Hematopoietic multipotent progenitor cell treated with erythropoietin and hydrocortisone succinate and interleukin-3 and kit ligand, for 4 days (in vitro differentiated cells): ENCODE measurements around the gene CANT1.
"Not testable (repeated sequence)": the region's sequence is repeated elsewhere in the genome, so short reads cannot be mapped to it uniquely, and the experiment has no call there.

ENCODE experiments used
- DNase-seq: peaks from one replicate; pipeline ENCODE4 v3.0.0-alpha.2; 2015

The CANT1 gene

GRCh38 chr17:78956254-78956653 lies 53.3 kb downstream of the CANT1 start:
- DNase-seq: no peak

DNA sequence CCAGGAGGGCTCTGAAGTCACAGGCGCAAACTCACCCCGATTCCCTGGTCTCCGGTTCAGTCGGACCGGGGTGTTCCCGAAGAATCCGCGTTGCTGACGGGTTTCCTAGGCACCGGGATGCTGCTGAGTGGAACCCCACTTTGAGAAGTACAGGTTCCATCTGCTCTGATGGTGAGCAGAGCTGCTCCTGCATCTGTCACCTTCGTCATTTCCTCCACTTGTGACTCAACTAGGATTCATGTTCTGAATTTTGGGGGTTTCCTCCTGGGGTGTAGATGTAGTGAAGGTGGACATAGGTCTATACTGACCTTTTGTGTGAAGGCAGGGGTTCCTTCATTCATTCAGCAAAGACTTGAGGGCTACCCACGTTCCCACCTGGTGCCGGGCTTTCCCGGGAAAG lies 54.9 kb downstream of the CANT1 start:
- no peak for DNase-seq

DNA sequence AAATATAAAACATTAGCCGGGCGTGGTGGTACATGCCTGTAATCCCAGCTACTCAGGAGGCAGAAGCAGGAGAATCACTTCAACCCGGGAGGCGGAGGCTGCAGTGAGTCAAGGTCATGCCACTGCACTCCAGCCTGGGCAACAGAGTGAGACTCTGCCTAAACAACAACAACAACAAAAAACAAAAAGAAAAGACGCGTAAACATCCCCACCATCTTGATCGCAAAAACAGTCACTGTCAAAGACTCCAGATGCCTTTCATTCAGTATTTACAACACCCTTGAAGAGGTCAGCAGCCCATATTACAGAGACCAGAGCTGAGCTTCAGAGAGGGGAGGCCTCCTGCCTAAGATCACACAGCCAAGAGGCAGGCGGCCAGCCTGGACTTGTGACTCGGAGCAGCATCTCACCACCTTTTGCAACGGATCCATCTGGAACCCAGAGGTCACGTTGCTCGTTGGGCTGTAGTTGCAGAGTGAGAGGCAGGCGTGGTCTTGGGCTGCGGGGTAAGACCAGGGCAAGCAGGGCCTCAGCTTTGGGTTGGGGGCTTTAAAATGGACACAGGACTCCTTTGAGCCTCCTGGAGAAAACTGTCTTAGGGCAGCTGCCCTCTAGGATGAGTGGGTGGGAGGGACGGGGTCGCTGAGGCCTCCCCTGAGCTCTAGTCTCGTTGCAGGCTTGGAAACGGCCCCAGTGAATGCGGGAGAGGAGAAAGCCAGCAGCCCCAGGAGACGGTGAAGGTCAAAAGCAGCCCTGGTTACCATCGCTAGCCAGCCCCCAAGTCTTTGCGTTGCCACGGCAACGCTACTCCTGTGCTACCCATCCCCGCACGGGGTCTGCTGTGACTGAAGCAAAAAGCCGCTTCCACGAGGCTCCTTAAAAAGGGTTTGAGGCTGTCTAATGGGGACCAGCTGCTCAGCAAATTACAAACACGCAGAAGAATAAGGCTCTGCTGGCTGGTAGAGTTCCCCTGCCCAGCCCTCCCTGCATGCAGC lies 55.9 kb downstream of the CANT1 start:
- no peak for DNase-seq

DNA sequence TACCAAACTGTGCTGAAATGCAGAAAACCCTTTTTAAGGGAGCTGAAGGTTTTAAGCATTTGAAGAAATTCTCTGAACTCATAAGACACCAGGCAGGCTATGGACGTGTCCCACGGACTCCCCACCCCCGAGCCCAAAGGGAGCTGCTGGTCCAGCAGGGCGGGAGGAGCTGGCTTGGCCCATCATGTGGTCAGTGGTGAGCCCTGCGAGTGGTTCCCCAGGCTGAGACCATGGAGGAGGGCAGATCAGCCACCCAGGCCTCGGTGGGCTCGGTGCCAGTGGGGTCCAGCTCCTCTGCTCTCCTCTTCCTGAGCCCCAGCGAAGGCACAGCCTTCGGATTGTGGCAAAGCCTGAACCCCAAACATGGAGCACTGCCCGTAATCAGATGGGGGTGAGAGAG lies 56.9 kb downstream of the CANT1 start:
- DNase-seq: no peak

DNA sequence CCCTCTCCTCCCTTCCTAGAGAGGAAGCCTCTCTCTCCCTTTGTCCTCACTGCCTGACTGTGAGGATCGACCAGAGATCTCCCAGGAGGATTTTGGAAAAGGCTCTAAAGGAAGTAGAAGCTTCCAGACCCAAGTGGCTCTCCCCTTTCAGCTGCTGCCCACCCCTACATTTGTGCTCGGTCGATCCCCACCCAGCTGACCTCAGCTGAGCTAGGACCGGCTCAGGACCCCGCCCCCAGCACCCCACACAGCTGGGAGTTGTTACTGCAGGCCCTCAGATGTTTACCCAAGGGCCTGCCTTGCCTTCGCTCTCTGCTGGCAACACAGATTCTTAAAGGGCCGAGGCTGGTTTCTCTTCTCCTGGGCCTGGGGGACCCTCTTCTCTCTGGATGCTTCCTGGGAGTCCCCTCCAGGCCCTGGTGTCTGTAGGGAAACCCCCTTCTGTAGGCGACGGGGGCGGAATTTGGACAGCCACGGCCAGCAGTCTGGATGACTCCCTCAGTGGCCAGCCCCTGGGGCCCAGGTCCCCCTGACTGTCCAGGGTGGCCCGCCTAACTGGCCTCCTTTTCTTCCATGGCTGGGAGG lies 57.5 kb downstream of the CANT1 start:
- no peak for DNase-seq

DNA sequence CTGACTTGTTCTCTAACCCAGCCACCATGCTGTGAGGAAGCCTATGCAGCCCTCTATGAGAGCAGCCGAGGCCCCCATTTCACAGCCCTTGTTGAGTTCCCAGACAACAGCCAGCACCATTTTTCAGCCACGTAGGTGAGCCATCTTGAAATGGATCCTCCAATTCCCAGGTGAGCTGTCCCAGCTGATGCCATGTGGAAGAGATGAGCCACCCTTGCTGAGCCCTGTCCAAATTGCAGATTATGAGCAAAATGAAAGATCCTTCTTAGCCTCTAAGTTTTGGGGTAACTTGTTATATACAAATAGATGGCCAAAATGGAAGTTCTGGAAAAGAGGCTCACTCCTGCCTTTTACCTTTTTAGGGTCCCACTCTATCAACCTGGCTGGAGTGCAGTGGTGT lies 58.7 kb downstream of the CANT1 start:
- no peak for DNase-seq

- no peak for DNase-seq
Observed at GRCh38 chr17:78947235-78948149, 62.1 kb downstream of the CANT1 start.

DNA sequence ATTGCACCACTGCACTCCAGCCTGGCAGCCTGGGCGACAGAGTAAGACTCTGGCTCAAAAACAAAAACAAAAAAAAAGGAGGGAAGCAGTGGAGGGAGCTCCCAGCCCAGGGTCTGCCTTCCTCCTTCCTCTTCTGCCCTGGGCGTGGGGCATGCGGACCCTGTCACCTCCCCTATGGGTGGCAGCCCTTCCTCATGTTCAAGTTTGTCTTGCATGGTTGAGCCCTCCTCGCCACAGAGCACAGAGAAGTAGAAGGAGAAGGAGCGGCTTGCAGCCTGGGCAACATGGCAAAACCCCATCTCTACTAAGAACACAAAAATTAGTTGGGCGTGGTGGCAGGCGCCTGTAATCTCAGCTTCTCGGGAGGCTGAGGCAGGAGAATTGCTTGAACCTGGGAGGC lies 62.9 kb downstream of the CANT1 start:
- no peak for DNase-seq

DNA sequence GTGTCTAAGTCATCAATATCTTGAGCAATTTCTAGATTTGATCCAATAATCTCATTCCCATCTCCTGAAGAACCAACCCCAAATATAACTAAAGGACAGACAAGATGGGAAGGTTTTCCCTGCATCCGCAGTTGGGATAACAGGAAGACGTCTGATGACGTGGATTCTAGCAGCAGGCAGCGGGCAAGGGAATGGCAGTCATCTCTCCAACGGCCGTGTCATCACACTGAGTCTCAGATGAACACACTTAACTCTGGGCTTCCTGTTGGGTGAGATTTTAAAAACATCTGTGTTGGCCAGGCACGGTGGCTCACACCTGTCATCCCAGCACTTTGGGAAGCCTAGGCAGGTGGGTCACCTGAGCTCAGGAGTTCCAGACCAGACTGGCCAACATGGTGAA lies 63.4 kb downstream of the CANT1 start:
- DNase-seq: no peak

- not testable (repeated sequence) for DNase-seq
Observed at GRCh38 chr17:78945455-78945854, 64.1 kb downstream of the CANT1 start.

GRCh38 chr17:78944956-78945355 lies 64.6 kb downstream of the CANT1 start:
- DNase-seq: no peak

- DNase-seq: no peak
Observed at GRCh38 chr17:78944026-78944425, 65.5 kb downstream of the CANT1 start.
